Neural cell (in vitro differentiated cells): ENCODE data around the gene LBH.

Experiments
- EP300 ChIP-seq: fragments of 450-650 bp; conservative IDR thresholded peaks from 2 replicates; pipeline ENCODE4 v1.6.1; 2014; ENCODE audit warnings: antibody characterized with exemption, mild to moderate bottlenecking, moderate library complexity; ENCODE audit not compliant: poor library complexity, severe bottlenecking
- EZH2 ChIP-seq: fragments of 200-600, 300-800 bp; shearing (Covaris generic), sonication (generic); IDR thresholded peaks from 2 replicates; pipeline ENCODE4 v1.6.1; 2014; ENCODE audit warnings: antibody characterized with exemption, low read length, borderline replicate concordance, mild to moderate bottlenecking; ENCODE audit not compliant: insufficient read depth, poor library complexity, severe bottlenecking
- MXI1 ChIP-seq: fragments of 450-650 bp; conservative IDR thresholded peaks from 2 replicates; pipeline ENCODE4 v1.6.1; 2014; ENCODE audit warnings: antibody characterized with exemption, mild to moderate bottlenecking; ENCODE audit not compliant: poor library complexity, severe bottlenecking
- POLR2AphosphoS5 ChIP-seq: IDR thresholded peaks from 2 replicates; pipeline ENCODE4 v1.6.1; 2012
- RAD21 ChIP-seq: fragments of 450-650 bp; conservative IDR thresholded peaks from 2 replicates; pipeline ENCODE4 v1.6.1; 2014; ENCODE audit warnings: antibody characterized with exemption, mild to moderate bottlenecking, moderate library complexity
- TAF1 ChIP-seq: IDR thresholded peaks from 2 replicates; pipeline ENCODE4 v1.6.1; 2012; ENCODE audit warnings: low read depth
- TF ChIP-seq, protein P1 (sequence below): fragments of 450-650 bp; IDR thresholded peaks from 2 replicates; pipeline ENCODE4 v1.5.1; 2014; ENCODE audit warnings: antibody characterized with exemption, mild to moderate bottlenecking, moderate library complexity; ENCODE audit not compliant: poor library complexity, severe bottlenecking

DNA sequence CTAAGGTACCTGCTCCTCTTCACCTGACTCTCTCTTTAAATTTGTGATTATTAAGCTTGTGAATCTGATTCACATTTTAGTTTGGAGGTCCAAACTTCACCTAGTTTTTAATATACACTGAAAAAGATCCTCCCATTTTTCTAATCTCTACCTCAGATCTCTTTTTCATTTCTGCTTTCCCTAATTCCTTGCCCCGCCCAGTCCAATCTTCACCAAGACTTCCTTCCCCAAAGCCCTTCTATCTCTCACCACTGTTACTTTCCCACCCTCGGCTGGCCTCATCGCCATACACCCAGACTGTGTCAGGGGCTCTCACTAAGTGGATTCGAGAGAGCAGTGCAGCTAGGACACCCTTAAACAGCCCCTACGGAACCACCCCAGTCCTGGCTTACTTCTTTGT, 40.0 kb downstream of the LBH start:
- TF ChIP-seq, protein P1, sequence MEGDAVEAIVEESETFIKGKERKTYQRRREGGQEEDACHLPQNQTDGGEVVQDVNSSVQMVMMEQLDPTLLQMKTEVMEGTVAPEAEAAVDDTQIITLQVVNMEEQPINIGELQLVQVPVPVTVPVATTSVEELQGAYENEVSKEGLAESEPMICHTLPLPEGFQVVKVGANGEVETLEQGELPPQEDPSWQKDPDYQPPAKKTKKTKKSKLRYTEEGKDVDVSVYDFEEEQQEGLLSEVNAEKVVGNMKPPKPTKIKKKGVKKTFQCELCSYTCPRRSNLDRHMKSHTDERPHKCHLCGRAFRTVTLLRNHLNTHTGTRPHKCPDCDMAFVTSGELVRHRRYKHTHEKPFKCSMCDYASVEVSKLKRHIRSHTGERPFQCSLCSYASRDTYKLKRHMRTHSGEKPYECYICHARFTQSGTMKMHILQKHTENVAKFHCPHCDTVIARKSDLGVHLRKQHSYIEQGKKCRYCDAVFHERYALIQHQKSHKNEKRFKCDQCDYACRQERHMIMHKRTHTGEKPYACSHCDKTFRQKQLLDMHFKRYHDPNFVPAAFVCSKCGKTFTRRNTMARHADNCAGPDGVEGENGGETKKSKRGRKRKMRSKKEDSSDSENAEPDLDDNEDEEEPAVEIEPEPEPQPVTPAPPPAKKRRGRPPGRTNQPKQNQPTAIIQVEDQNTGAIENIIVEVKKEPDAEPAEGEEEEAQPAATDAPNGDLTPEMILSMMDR, result no peak
- TF ChIP-seq EZH2 (no peak), POLR2AphosphoS5 (no peak), RAD21 (no peak), MXI1 (no peak), EP300 (no peak), TAF1 (no peak)
